ENCODE data around the gene AHR.

AHR gene

GRCh38 chr7:17304926-17305325 lies 6.5 kb downstream of the AHR start:
- DNase-seq (ENCODE audit: low read depth in 2 of 2) = no peak

- no peak for DNase-seq (ENCODE audit: low read depth in 2 of 2)
Measured at GRCh38 chr7:17305387-17306171, 7.1 kb downstream of the AHR start.

GRCh38 chr7:17307000-17307399 lies 8.5 kb downstream of the AHR start:
- no peak for DNase-seq (ENCODE audit: low read depth in 2 of 2)

GRCh38 chr7:17307558-17307957 lies 9.1 kb downstream of the AHR start:
- no peak for DNase-seq (ENCODE audit: low read depth in 2 of 2)

- DNase-seq (ENCODE audit: low read depth in 2 of 2) = no peak
Measured at GRCh38 chr7:17307969-17308648, 9.7 kb downstream of the AHR start.

GRCh38 chr7:17311194-17311593 lies 12.7 kb downstream of the AHR start:
- DNase-seq (ENCODE audit: low read depth in 2 of 2) = no peak

DNA sequence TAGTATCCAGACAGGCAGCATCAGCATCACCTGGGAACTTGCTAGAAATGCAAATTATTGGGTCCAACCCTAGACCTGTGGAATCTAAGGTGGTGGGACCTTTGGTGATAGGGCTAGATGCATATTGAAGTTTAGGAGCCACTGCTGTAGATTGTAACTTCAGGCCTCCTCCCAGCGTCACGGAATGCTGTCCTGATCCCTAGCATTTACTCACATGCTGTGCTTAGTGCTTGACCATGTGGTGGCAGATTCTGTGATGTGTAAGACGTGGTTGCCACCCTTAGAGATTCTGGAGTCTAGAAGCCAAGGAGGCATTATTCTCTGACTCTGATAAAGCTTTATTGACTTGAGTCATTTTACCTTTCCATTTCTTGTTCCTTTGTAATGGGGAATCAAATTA lies 13.5 kb downstream of the AHR start:
- no peak for DNase-seq (ENCODE audit: low read depth in 2 of 2)

DNA sequence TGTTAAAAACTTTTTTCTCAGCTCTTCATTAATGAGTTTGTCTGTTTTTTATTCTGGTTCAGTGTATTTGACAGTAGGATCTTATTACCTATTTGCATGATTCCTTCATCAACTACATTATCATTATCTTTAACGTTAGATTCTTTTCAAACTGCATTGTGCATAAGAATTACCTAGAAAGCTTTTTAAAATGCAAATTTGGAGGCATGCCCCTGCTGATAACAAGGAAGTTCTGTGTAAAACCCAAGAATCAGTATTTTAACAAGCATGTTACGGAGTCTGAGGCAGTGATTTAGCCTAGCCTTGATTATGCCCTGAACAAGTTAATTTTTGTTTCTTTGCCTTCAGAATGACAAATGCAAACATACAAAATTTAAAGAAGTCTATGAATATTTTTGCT lies 14.2 kb downstream of the AHR start:
- DNase-seq (ENCODE audit: low read depth in 2 of 2) = no peak

DNA sequence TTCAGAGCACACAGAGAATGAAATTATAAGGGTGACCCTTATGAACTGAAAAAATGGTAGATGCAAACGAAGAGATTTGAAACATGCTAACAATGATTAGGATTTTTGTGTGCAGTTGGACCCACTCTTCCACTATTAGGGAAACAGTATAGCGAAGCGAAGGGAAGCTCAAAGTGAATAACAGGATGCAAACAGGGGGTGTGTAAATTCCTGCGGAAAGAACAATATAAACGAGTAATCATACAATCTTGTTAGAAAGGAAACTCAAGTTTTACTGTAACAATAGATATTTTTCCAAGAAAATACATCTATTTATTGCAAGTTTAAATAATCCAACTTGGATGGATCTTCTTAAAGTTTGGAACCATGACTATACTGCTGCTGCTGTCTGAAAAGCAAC lies 14.7 kb downstream of the AHR start:
- no peak for DNase-seq (ENCODE audit: low read depth in 2 of 2)

GRCh38 chr7:17315974-17316373 lies 17.5 kb downstream of the AHR start:
- no peak for DNase-seq (ENCODE audit: low read depth in 2 of 2)

- DNase-seq (ENCODE audit: low read depth in 2 of 2) = no peak
Measured at GRCh38 chr7:17318146-17318545, 19.7 kb downstream of the AHR start.

GRCh38 chr7:17319164-17320101 lies 21.0 kb downstream of the AHR start:
- DNase-seq (ENCODE audit: low read depth in 2 of 2) = no peak

- DNase-seq (ENCODE audit: low read depth in 2 of 2) = no peak
Measured at GRCh38 chr7:17320102-17320497, 21.6 kb downstream of the AHR start.

DNA sequence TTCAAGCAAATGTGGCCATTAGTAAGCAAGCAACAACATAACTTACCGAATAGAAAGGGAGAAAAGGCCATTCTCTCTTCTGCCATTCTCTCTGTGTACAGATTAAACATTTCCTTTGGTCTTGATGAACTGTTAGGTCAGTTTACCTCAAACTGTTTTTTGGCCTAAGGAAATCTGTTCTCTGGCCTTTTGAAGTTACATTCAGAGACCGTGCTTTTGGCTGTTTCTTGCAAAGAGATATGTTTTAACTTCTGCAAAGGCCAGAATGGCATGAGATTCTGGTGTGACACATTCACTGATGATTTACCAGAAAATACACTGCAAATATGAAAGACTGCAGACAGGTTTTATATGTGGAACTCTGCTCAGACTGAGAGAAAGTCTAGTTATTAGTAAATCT lies 22.2 kb downstream of the AHR start:
- no peak for DNase-seq (ENCODE audit: low read depth in 2 of 2)

DNA sequence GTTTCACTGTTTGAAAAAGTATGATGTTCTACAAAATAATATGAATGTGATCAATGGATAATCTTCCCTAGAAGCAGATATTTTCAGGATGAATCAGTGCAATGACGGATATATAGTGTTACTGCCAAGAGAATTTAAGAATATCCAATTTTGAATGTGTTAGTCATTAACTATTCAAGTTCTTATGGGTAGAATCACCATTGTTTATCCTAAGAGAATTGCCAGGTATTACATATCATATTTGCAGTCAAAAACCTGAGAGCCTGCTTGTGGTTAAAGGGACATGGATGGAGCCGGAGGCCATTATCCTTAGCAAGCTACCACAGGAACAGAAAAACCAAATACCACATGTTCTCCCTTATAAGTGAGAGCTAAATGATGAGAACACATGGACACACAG lies 26.9 kb downstream of the AHR start:
- no peak for DNase-seq (ENCODE audit: low read depth in 2 of 2)

- no peak for DNase-seq (ENCODE audit: low read depth in 2 of 2)
Measured at GRCh38 chr7:17326378-17326777, 27.9 kb downstream of the AHR start.

GRCh38 chr7:17328641-17329040 lies 30.2 kb downstream of the AHR start:
- DNase-seq (ENCODE audit: low read depth in 2 of 2) = no peak

GRCh38 chr7:17329440-17329839 lies 31.0 kb downstream of the AHR start:
- no peak for DNase-seq (ENCODE audit: low read depth in 2 of 2)

- DNase-seq (ENCODE audit: low read depth in 2 of 2) = no peak
Measured at GRCh38 chr7:17331891-17332501, 33.5 kb downstream of the AHR start.

DNA sequence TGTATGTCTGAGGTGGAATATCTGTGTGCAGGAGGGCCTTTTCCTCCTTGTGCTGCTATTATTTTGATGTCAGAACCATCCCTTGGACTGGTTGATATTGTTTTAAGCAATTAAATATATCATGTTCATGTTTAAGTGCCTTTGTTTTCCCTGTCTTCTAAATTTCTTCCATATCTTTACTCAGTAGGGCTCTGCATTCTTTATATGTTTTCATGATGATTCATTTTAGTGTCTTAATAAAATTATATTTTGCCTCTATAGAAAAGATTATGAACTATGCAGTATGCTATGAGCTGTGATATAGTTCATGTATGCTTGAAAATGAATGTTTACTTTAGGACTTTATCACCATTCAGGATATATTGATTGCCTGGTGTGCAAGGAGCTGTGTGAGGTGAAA lies 34.8 kb downstream of the AHR start:
- DNase-seq (ENCODE audit: low read depth in 2 of 2) = no peak

DNA sequence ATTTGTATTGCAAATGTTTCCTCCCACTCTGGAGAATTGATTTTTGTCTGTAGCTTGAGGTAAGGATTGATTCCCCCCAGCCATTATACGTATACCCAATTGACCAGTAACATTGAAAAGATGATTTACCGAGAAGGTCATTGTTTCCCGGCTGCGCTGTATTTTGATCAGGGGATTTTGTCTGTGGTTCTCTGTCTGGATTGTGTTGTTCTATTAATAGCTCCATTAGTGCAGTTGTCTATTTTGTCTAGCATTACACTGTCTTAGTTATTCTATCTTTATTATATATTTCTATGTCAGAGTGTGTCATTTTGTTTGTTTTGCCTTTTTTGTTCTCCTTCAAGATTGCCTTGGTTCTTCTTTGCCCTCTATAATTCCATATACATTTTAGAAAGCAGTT lies 37.7 kb downstream of the AHR start:
- no peak for DNase-seq (ENCODE audit: low read depth in 2 of 2)

- DNase-seq (ENCODE audit: low read depth in 2 of 2) = no peak
Measured at GRCh38 chr7:17339139-17339538, 40.7 kb downstream of the AHR start.
